B cell (primary cell): Measurements from ENCODE around the gene CTAGE8.
"Not testable (repeated sequence)": the region's sequence is repeated elsewhere in the genome, so short reads cannot be mapped to it uniquely, and the experiment has no call there.

Experiments used
- CTCF ChIP-seq: fragments of 200-600 bp; IDR thresholded peaks from one replicate; pipeline ENCODE4 v1.8.0; 2022; ENCODE audit warnings: antibody characterized with exemption, mild to moderate bottlenecking
- EZH2 ChIP-seq: IDR thresholded peaks from 2 replicates; pipeline ENCODE4 v1.6.1; 2012; ENCODE audit warnings: borderline replicate concordance, low read depth, mild to moderate bottlenecking, moderate library complexity, low read length; ENCODE audit not compliant: insufficient read depth, poor library complexity, severe bottlenecking

DNA sequence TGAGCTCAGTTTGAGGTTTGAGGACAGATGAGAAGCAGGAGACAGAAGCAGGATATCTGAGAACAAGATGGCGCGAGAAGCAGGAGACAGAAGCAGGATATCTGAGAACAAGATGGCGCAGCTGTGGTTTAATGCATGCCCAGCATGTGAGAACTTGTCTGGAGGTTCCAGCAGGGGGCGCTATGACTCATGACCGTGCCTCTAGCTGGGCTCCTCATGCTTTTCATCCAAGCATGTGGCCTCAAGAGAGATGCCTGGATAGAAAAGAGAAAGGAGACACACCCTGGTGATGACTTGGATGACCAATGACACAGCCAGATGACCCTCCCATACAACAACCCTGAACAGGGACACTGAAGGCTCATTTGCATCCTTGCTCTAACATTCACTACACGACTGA, 10.9 kb upstream of the CTAGE8 start:
- not testable (repeated sequence) for TF ChIP-seq CTCF, EZH2
